Ishikawa (cell line): ENCODE measurements around the gene PPP1R12A.

ENCODE experiments used
- CEBPB ChIP-seq: IDR thresholded peaks from 2 replicates; pipeline ENCODE4 v1.6.1; 2012
- CREB1 ChIP-seq: IDR thresholded peaks from 2 replicates; pipeline ENCODE4 v1.6.1; 2012; ENCODE audit warnings: low read depth
- EP300 ChIP-seq: IDR thresholded peaks from 2 replicates; pipeline ENCODE4 v1.6.1; 2012; ENCODE audit warnings: borderline replicate concordance
- FOXM1 ChIP-seq: IDR thresholded peaks from 2 replicates; pipeline ENCODE4 v1.6.1; 2012; ENCODE audit warnings: low read depth, borderline replicate concordance
- NFIC ChIP-seq: IDR thresholded peaks from 2 replicates; pipeline ENCODE4 v1.6.1; 2012
- TAF1 ChIP-seq: IDR thresholded peaks from 2 replicates; pipeline ENCODE4 v1.6.1; 2012; ENCODE audit warnings: low read depth, mild to moderate bottlenecking
- TEAD4 ChIP-seq: IDR thresholded peaks from 2 replicates; pipeline ENCODE4 v1.6.1; 2012
- YY1 ChIP-seq: IDR thresholded peaks from 2 replicates; pipeline ENCODE4 v1.6.1; 2012; ENCODE audit warnings: low read depth
- ZBTB7A ChIP-seq: IDR thresholded peaks from 2 replicates; pipeline ENCODE4 v1.6.1; 2012; ENCODE audit warnings: low read depth
- TF ChIP-seq, protein P1 (sequence below): IDR thresholded peaks from 2 replicates; pipeline ENCODE4 v1.6.1; 2012; ENCODE audit warnings: low read depth, mild to moderate bottlenecking

DNA sequence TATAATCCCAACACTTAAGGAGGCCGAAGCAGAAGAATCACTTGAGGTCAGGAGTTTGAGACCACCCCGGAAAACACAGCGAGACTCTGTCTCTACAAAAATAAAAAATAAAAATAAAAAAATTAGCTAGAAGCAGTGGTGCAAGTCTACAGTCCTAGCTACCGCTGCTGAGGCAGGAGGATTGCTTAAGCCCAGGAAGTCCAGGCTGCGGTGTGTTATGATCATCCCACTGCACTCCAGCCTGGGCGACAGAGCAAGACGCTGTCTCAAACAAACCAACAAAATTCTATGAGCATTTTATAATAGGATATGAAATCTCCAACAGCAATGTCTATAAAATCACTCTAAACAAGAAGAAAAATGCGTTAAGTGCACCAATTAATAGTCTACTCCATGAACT, 75.3 kb downstream of the PPP1R12A start:
- TF ChIP-seq, protein P1, sequence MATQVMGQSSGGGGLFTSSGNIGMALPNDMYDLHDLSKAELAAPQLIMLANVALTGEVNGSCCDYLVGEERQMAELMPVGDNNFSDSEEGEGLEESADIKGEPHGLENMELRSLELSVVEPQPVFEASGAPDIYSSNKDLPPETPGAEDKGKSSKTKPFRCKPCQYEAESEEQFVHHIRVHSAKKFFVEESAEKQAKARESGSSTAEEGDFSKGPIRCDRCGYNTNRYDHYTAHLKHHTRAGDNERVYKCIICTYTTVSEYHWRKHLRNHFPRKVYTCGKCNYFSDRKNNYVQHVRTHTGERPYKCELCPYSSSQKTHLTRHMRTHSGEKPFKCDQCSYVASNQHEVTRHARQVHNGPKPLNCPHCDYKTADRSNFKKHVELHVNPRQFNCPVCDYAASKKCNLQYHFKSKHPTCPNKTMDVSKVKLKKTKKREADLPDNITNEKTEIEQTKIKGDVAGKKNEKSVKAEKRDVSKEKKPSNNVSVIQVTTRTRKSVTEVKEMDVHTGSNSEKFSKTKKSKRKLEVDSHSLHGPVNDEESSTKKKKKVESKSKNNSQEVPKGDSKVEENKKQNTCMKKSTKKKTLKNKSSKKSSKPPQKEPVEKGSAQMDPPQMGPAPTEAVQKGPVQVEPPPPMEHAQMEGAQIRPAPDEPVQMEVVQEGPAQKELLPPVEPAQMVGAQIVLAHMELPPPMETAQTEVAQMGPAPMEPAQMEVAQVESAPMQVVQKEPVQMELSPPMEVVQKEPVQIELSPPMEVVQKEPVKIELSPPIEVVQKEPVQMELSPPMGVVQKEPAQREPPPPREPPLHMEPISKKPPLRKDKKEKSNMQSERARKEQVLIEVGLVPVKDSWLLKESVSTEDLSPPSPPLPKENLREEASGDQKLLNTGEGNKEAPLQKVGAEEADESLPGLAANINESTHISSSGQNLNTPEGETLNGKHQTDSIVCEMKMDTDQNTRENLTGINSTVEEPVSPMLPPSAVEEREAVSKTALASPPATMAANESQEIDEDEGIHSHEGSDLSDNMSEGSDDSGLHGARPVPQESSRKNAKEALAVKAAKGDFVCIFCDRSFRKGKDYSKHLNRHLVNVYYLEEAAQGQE: no peak
- no peak for TF ChIP-seq TEAD4
- no peak for TF ChIP-seq CREB1
- no peak for TF ChIP-seq ZBTB7A
- no peak for TF ChIP-seq NFIC
- TF ChIP-seq TAF1: no peak
- TF ChIP-seq EP300: no peak
- no peak for TF ChIP-seq CEBPB
- TF ChIP-seq YY1: no peak
- TF ChIP-seq FOXM1: no peak
